ENCODE results near the gene TMBIM6.
A peak's percentile ranks its signal among the peaks of the same experiment; 100 is the strongest.

TMBIM6 gene

GRCh38 chr12:49787672-49788071 lies 46.3 kb downstream of the TMBIM6 start:
- no peak overlapping the region for H3K27ac ChIP-seq
- H3K4me3 ChIP-seq (ENCODE audit: low read depth, low read length): no peak overlapping the region
- peaks cover 4% of the 10 kb centered on the region for H3K9me3 ChIP-seq (ENCODE audit: severe bottlenecking)
- TF ChIP-seq CTCF (IDR thresholded peaks at IDR 0.05; ENCODE audit: low read depth, low read length): no peak
- no peak for DNase-seq
- no peaks in the 10 kb centered on the region for H3K27me3 ChIP-seq (ENCODE audit: insufficient read depth, low read depth, severe bottlenecking)
- H3K36me3 ChIP-seq: no peaks in the 10 kb centered on the region

GRCh38 chr12:49789992-49790391 lies 48.6 kb downstream of the TMBIM6 start:
- Histone ChIP-seq H3K27me3 (ENCODE audit: insufficient read depth, low read depth, severe bottlenecking) (no peaks in the 10 kb centered on the region), H3K9me3 (ENCODE audit: severe bottlenecking) (peaks cover 4% of the 10 kb centered on the region), H3K4me3 (ENCODE audit: low read depth, low read length) (no peak overlapping the region), H3K36me3 (no peaks in the 10 kb centered on the region), H3K27ac (no peak overlapping the region)
- TF ChIP-seq CTCF (IDR thresholded peaks at IDR 0.05; ENCODE audit: low read depth, low read length): 0 out of 2 replicates have a peak, but pooled peaks have one; percentile 5
- no peak for DNase-seq

- H3K36me3 ChIP-seq: no peaks in the 10 kb centered on the region
- no peak for DNase-seq
- no peak for TF ChIP-seq CTCF (IDR thresholded peaks at IDR 0.05; ENCODE audit: low read depth, low read length)
Measured at GRCh38 chr12:49790741-49791555, 49.6 kb downstream of the TMBIM6 start.

GRCh38 chr12:49791700-49792099 lies 50.3 kb downstream of the TMBIM6 start:
- H3K27ac ChIP-seq: no peak overlapping the region
- no peaks in the 10 kb centered on the region for H3K27me3 ChIP-seq (ENCODE audit: insufficient read depth, low read depth, severe bottlenecking)
- peaks cover 4% of the 10 kb centered on the region for H3K9me3 ChIP-seq (ENCODE audit: severe bottlenecking)
- no peaks in the 10 kb centered on the region for H3K36me3 ChIP-seq
- DNase-seq: no peak
- TF ChIP-seq CTCF (IDR thresholded peaks at IDR 0.05; ENCODE audit: low read depth, low read length): no peak
- no peak overlapping the region for H3K4me3 ChIP-seq (ENCODE audit: low read depth, low read length)

More at GRCh38 chr12:49790741-49791555, 49.6 kb downstream of the TMBIM6 start:
- H3K27ac ChIP-seq: no peak overlapping the region
- H3K9me3 ChIP-seq (ENCODE audit: severe bottlenecking): peaks cover 4% of the 10 kb centered on the region
- no peak overlapping the region for H3K4me3 ChIP-seq (ENCODE audit: low read depth, low read length)
- H3K27me3 ChIP-seq (ENCODE audit: insufficient read depth, low read depth, severe bottlenecking): no peaks in the 10 kb centered on the region

- Histone ChIP-seq H3K9me3 (ENCODE audit: severe bottlenecking) (peaks cover 4% of the 10 kb centered on the region), H3K27me3 (ENCODE audit: insufficient read depth, low read depth, severe bottlenecking) (no peaks in the 10 kb centered on the region), H3K36me3 (no peaks in the 10 kb centered on the region), H3K4me3 (ENCODE audit: low read depth, low read length) (no peak overlapping the region), H3K27ac (no peak overlapping the region)
- no peak for TF ChIP-seq CTCF (IDR thresholded peaks at IDR 0.05; ENCODE audit: low read depth, low read length)
- no peak for DNase-seq
Measured at GRCh38 chr12:49792181-49792970, 51.0 kb downstream of the TMBIM6 start.
